Hypothalamus (tissue), 51 donors: ENCODE measurements around the gene SEC14L2.
A peak's percentile ranks its signal among the peaks of the same experiment; 100 is the strongest.
"Not testable (repeated sequence)": the region's sequence is repeated elsewhere in the genome, so short reads cannot be mapped to it uniquely, and the experiment has no call there.

ENCODE experiments used
- DNase-seq, 51 donors: peaks; one replicate each; lab custom pipeline; 2025; lab: John Stamatoyannopoulos, UW

SEC14L2 gene

DNA sequence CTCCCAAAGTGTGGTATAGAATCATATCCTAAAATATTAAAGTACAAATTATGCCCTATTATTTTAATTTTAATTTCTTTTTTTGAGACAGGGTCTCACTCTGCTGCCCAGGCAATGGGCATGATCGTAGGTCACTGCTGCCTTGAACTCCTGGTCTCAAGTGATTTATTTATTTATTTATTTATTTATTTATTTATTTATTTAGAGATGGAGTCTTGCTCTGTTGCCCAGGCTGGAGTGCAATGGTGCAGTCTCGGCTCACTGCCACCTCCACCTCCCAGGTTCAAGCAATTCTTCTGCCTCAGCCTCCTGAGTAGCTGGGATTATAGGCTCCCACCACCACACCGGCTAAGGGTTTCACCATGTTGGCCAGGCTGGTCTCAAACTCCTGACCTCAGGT, 4.2 kb downstream of the SEC14L2 start:
- not testable (repeated sequence) for DNase-seq

DNA sequence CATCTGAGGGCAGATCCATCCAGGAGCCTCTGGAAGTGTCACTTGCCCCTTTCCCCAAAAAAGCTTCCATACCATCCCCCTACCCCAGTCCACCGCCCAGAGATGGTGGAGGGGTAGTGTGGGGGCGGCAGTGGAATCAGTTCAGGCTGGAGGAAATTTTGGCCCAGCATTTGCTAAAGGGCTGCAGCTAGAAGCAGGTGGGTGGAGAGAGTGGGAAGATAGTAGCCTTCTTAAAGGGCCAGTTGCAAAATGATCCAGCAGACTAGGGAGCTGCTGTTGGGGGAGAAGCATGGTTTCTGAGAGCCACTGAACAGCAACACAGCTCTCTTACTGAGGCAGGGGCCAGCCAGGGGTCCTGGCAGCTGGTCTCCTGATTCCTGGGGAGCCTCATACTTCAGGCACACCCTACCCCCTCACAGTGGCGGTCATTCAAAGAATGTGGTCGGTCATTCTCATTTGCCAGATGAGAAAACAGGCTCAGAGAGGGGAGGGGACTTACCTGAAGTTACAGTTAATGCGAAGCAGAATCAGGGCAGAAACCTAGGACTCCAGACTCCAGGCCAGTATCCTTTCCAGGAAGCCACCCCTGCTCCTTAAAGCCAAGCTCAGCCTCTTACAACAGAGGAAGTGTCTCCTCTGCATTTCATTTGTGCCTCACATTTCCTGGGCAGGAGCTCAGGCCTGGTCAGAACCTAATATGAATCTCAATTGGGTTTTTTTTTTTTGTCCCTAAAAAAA, 5.4 kb downstream of the SEC14L2 start:
- peak in 1 of 51 donors; percentile 37 for DNase-seq

DNA sequence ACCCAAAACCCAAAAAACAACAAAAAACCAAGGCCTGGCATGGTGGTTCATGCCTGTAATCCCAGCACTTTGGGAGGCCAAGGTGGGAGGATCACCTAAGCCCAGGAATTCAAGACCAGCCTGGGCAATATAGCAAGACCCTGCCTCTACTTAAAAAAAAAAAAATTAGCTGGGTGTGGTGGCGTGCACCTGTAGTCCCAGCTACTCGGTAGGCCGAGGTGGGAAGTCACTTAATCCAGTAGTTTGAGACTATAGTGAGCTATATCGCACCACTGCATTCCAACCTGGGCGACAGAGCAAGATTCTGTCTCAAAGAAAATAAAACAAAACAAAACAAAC, 5.9 kb downstream of the SEC14L2 start:
- not testable (repeated sequence) for DNase-seq

- DNase-seq: no peak
These were observed 7.5 kb downstream of the SEC14L2 start for GRCh38 chr22:30404307-30404706.

- DNase-seq: no peak
These were observed 8.9 kb downstream of the SEC14L2 start for GRCh38 chr22:30405731-30406130.

DNA sequence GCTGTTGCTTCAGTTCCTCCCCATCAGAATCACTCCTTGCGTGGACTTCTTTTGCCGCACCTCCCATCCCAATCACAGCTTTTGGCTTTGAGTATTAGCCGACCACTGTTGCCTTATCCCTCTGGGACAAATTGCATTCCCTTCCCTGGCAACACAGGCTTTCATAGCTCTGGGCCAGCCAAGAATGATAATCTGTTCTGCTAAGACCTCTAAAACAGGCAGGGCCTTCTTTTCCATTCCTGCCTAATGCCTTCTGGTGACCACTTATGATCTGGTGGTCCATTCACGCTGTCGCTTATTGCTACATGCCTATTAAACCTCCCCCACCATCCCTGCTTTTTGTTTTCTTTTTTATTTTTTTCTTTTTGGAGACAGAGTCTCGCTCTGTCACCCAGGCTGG, 9.6 kb downstream of the SEC14L2 start:
- no peak for DNase-seq

DNA sequence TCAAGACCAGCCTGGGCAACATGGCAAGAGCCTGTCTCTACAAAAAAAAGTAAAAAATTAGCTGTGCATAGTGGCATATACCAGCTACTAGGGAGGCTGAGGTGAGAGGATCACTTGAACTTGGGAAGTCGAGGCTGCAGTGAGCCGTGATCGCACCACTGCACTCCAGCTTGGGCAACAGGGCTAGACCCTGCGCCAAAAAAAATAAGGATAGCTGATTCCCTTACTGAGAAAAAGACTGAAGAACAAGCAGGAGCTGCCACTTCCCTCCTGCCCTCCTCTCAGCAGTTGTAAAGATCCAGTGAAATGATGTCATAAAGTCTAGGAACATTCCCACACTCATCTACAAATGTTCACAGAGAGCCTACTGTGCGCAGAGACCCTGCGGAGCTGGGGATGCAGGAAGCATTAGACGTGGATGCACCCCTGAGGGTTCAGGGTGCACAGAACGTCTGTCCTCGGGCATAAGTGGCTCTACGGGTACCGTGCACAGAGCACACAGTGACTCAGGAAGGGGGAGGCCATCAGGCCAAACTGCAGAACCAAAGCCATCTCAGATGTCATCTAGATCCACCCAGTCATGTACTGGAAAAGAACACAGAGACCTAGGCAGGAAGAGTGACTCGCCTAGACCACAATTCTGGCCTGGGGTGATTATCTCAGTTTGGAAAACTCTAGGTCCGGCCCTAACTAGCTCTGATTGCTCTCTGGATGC, 11.7 kb downstream of the SEC14L2 start:
- no peak for DNase-seq

GRCh38 chr22:30411780-30412179, 15.0 kb downstream of the SEC14L2 start:
- DNase-seq: no peak

DNA sequence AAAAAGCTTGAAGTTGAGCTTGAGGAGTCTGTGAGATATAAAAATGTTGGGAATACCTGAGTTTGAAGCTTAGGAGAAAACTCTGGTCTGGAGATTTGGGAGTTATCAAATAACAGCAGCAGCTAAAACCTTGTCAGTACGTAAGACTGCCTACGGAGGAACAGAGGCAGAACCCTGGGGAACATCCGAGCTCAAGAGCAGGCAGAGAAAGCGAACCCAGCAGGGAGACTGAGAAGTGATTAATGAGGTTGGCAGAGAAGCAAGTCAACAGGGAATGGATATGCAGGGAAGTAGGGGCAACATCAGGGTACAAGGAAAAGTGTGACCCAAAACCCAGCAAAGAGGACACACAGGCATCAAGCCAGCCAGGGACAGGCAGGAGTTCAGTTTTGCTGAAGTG, 16.2 kb downstream of the SEC14L2 start:
- no peak for DNase-seq

GRCh38 chr22:30413745-30414524, 17.1 kb downstream of the SEC14L2 start:
- DNase-seq: peak in 1 of 51 donors; percentile 27

GRCh38 chr22:30414525-30415047, 17.8 kb downstream of the SEC14L2 start:
- DNase-seq: no peak

DNA sequence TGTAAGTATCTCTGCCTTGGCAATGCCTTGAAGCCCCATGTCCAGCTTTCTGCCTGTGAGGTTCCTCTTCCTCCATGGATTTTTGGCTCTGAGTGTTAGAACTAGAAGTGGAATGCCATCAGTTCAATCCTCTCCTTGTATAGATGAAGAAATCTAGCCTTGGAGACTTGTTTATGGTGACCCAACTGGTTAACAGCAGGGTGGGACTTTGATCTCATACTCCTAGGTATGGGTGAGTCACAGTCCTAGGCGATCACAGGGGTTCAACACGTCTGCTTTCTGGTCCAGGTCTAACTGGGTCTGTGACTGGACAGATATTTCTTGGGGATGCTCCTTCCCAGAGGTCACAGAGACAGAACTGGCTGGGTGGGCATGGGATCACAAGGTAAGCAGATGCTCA, 19.6 kb downstream of the SEC14L2 start:
- DNase-seq: no peak

DNA sequence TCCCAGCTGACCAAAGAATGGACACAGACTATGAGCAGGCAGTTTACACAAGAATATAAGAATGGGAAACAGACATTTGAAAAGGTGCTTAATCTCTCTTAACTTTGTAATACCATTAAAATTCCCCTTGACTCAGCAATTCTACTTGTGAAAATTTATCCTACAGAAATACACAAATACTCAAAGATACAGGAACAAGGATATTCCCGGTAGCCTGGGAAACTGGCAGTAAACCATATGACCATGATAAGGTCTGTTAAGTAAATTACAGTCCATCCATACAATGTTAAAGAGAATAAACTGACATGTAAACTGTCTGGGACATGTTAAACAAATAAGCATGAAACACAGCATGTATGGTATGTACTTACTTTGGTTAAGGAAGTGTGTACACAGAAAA, 20.0 kb downstream of the SEC14L2 start:
- no peak for DNase-seq

DNA sequence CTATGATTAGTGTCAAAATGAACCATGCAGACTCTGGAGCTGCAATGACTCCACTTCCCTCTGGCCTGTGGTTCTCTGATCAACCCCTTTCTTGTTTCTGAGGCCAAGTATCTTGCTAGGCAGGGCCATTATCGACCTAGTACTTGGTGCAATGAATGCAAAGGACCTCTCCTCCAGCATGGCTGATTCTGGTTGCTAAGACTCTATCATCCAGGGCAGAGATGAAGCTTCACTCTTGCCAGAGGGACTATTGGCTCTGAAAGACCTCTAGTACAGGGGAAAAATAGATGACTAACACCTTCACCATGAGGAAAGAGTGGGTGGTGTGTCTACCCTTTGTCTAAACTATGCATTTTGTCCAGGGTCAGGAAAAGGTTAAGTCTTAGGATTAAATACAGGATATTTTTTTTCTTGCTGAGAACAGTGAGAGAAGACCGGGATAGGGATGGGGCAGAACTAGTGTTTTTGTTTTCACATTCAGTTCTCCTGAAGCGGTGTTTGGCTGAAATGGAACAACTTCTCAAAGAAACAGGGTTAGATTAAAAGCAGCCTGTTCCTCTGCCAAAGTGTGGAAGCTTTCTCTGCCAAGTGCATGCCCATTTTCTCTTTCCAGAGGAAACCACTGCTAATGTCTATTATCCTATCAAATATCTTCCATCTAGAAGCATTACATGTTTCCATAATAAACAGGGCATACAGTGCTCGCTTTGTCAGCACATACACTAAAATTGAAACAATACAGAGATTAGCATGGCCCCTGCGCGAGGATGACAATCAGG, 23.7 kb downstream of the SEC14L2 start:
- DNase-seq: peak in 2 of 51 donors; percentile 16 to 23

DNA sequence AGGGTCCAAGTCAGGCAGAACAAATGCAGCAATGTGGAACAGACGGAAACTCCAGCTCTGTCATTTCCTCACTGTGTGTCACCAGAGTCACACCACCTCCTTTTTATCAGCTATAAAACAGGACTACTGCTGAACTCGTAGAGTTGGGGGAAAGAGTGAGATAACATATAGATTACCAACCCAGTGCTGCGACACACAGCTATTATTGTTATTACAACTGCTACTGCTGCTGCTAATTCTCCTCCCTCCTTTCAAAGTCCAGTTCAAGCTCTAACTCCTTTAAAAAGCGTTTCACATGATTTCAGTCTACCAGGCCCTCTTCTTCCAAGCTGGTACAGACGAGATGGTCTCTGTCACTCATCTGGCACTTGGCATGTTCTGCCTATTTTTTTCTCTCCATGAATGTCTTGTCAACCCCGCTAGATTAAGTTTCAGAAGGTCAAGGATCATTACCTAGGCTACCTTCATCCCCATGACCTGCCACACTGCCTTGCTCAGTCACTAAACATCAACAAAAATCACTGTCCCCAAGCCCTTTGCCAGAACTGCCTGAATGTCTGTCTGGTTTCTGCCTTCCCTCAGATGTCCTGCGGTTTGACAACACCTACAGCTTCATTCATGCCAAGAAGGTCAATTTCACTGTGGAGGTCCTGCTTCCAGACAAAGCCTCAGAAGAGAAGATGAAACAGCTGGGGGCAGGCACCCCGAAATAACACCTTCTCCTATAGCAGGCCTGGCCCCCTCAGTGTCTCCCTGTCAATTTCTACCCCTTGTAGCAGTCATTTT, 25.1 kb downstream of the SEC14L2 start:
- DNase-seq: no peak

DNA sequence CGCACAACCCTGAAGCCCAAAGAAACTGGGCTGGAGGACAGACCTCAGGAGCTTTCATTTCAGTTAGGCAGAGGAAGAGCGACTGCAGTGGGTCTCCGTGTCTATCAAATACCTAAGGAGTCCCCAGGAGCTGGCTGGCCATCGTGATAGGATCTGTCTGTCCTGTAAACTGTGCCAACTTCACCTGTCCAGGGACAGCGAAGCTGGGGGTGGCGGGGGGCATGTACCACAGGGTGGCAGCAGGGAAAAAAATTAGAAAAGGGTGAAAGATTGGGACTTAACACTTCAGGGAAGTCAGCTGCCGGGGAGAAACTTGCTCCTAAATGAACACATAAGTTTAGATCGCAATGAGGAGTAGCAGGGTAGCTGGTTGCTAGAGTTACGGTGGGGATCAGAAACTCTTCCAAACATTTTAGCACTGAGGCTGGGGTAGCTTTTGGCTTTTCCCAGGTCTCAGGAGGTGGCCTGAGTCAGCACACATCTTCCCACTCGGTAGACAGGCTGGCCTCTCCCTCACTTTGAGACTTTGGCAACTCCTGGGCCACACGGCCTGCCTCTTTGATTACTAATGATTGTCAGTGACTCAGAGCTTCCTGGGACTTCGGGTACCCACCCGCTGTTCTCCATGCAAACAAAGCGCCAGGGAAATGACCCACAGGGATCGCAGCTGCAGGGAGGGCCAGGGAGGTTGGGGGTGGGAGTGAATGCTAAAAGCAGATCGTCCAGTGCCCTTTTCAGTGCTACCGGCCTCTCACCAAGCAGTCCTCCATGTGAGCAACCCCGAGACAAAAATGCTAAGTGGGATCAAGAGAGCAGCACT, 25.9 kb downstream of the SEC14L2 start:
- peak in 46 of 51 donors; percentile 37 to 92 (median 66) for DNase-seq

DNA sequence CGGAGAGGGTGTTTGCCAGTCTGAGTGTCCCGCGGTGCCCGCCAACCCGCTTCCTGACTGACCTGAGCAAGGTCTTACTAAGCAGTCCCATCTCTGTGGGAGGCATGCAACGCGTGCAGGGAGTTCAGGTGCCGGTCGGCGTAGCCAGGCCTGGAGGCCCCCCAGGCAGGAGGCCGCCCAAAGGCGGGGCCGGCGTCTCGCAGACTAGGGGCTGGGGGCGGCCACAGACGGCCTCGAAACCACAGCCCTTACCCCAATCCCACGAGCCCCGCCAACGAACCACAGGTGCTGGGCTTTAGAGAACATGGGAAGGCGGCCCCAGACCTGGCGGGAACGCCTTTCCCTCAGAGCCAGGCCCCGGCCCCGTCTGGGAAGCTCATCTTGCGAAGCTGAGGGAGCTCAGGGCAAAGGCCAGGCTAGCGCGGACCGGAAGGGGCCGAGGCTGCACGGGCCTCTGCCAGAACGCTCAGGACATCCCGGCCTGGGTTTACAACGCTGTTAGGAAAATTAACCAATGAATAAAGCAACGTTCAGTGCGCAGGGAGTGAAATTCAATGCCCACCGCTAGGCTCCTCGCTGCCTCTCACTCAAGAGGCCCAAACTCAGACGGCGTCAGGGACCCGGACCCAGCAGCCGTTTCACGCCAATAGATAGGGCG, 26.6 kb downstream of the SEC14L2 start:
- DNase-seq: peak in 26 of 51 donors; percentile 54 to 94 (median 72)

- DNase-seq: peak; percentile 88 to 100 (median 98)
These were observed 27.2 kb downstream of the SEC14L2 start for GRCh38 chr22:30423959-30424533.
